UCSD-AML1 (cell line): ENCODE results near the gene TFR2.
A peak's percentile ranks its signal among the peaks of the same experiment; 100 is the strongest.

Source experiments
- DNase-seq: peaks from one replicate; lab custom pipeline; 2025; ENCODE audit not compliant: unreplicated experiment; lab: John Stamatoyannopoulos, UW

TFR2 gene

GRCh38 chr7:100588438-100588837 is 52.9 kb downstream of the TFR2 start:
- peak; percentile 7 for DNase-seq

- DNase-seq, result peak; percentile 95
Measured at GRCh38 chr7:100586266-100587025, 54.9 kb downstream of the TFR2 start, which contains the start of gene FBXO24. Gene FBXO24 (plus strand): TSS chr7:100586328. CDS start chr7:100586626, 298 bp downstream.

GRCh38 chr7:100585511-100586265 is 55.7 kb downstream of the TFR2 start, which contains the start of gene LRCH4:
Gene LRCH4 (minus strand): TSS chr7:100586129. CDS start chr7:100586100, 29 bp downstream.
- DNase-seq, result peak; percentile 53

GRCh38 chr7:100584683-100585510 is 56.5 kb downstream of the TFR2 start:
- peak; percentile 24 for DNase-seq

GRCh38 chr7:100584054-100584682 is 57.2 kb downstream of the TFR2 start:
- peak; percentile 28 for DNase-seq

- DNase-seq, result peak; percentile 81
Measured at GRCh38 chr7:100583132-100584053, 58.0 kb downstream of the TFR2 start.

GRCh38 chr7:100582650-100583049 is 58.7 kb downstream of the TFR2 start:
- no peak for DNase-seq

- no peak for DNase-seq
Measured at GRCh38 chr7:100582041-100582579, 59.2 kb downstream of the TFR2 start.

GRCh38 chr7:100580466-100581283 is 60.7 kb downstream of the TFR2 start:
- no peak for DNase-seq

GRCh38 chr7:100578246-100579183 is 62.8 kb downstream of the TFR2 start:
- DNase-seq, result no peak

GRCh38 chr7:100577507-100577906 is 63.8 kb downstream of the TFR2 start:
- no peak for DNase-seq

GRCh38 chr7:100577103-100577502 is 64.2 kb downstream of the TFR2 start:
- no peak for DNase-seq

- no peak for DNase-seq
Measured at GRCh38 chr7:100576384-100576993, 64.9 kb downstream of the TFR2 start.

GRCh38 chr7:100575746-100576383 is 65.5 kb downstream of the TFR2 start:
- no peak for DNase-seq

- no peak for DNase-seq
Measured at GRCh38 chr7:100575206-100575631, 66.1 kb downstream of the TFR2 start.

- DNase-seq, result no peak
Measured at GRCh38 chr7:100574362-100575205, 66.8 kb downstream of the TFR2 start.
